K562 (cell line): ENCODE measurements around the gene PSPH. TPM values are rescaled to one million over a fixed set of nuclear protein-coding genes. Genes with fewer than 3 reads are reported as not detected.

Source experiments
- ATAC-seq: fragments of 200-7000 bp; cut with Tn5 transposase; 3 replicates; pipeline ENCODE4 v1.9.1; 2020; ENCODE audit warnings: moderate library complexity
- BruUV-seq: library from RNA; stranded (reverse); fragments of 400-500 nt; replicated peaks from 2 replicates; lab custom pipeline; 2021; lab: Mats Ljungman, UMichigan
- CTCF ChIA-PET: fragments of 300-600 bp; formaldehyde crosslinking; extraction: SDS; loops from one replicate; lab custom pipeline; 2021; ENCODE audit warnings: low intra/inter-chr PET ratio; lab: Yijun Ruan, JAX
- POLR2A ChIA-PET: fragments of 300-600, 350-650 bp; sonication (Branson Sonifier 250); formaldehyde crosslinking; extraction: SDS; loops from one replicate; lab custom pipeline; 2021; ENCODE audit warnings: antibody characterized with exemption, inconsistent platforms; lab: Yijun Ruan, JAX
- DNase-seq, 4 experiments: peaks; one replicate each; pipeline versions ENCODE4 v3.0.0 to v3.0.0-alpha.2; 2011 to 2018; ENCODE audit warnings: low spot score in 3 of 4, mixed read lengths in 3 of 4; ENCODE audit errors: extremely low read depth in 1 of 4
- FAIRE-seq: peaks from 2 replicates; lab custom pipeline; 2011; peaks lifted over from hg19 to GRCh38; lab: Jason Lieb, UNC
- H2AFZ ChIP-seq: 2 replicates; pipeline ENCODE4 v1.6.0; 2011; ENCODE audit warnings: low read depth, low read length, control low read depth, inconsistent platforms
- H3K27ac ChIP-seq: fragments of 200-600 bp; 3 replicates; pipeline ENCODE4 v1.8.0; 2011; ENCODE audit warnings: low read depth, mild to moderate bottlenecking, control low read depth, inconsistent platforms, low read length, moderate library complexity, mixed read lengths; ENCODE audit errors: extremely low read depth
- H3K27me3 ChIP-seq, 2 experiments: fragments of 300-600 bp in 1 of 2; 2 replicates in 1 of 2; 3 replicates in 1 of 2; pipeline versions ENCODE4 v1.6.0 to v1.8.0; 2011; ENCODE audit warnings: inconsistent platforms in 2 of 2, low read length in 2 of 2, mild to moderate bottlenecking in 1 of 2, mixed read lengths in 1 of 2, moderate library complexity in 1 of 2; ENCODE audit not compliant: control insufficient read depth in 2 of 2, insufficient read depth in 2 of 2
- H3K36me3 ChIP-seq: fragments of 300-600 bp; 3 replicates; pipeline ENCODE4 v1.8.0; 2011; ENCODE audit warnings: mild to moderate bottlenecking, low read length, inconsistent platforms; ENCODE audit not compliant: control insufficient read depth, insufficient read depth
- H3K4me1 ChIP-seq, 2 experiments: fragments of 200-600 bp in 1 of 2; replicated peaks in 1 of 2; 2 replicates in 1 of 2; 3 replicates in 1 of 2; pipeline versions ENCODE4 v1.5.1 to v1.8.0; 2011; ENCODE audit warnings: inconsistent platforms in 2 of 2, low read length in 2 of 2, mild to moderate bottlenecking in 1 of 2, mixed read lengths in 1 of 2, moderate library complexity in 1 of 2; ENCODE audit not compliant: control insufficient read depth in 2 of 2, insufficient read depth in 2 of 2
- H3K4me2 ChIP-seq: 2 replicates; pipeline ENCODE4 v1.6.1; 2011; ENCODE audit warnings: low read length, control low read depth, inconsistent platforms, mixed read lengths; ENCODE audit not compliant: insufficient read depth
- H3K4me3 ChIP-seq: fragments of 200-600 bp; sonication (generic), shearing (Covaris generic); 2 replicates; pipeline ENCODE4 v1.5.1; 2016; ENCODE audit warnings: control low read depth, inconsistent platforms
- H3K79me2 ChIP-seq: fragments of 200-600 bp; 3 replicates; pipeline ENCODE4 v1.8.0; 2011; ENCODE audit warnings: low read length, inconsistent platforms; ENCODE audit not compliant: control insufficient read depth, insufficient read depth
- H3K9ac ChIP-seq, 2 experiments: 2 replicates each; pipeline versions ENCODE4 v1.6.0 to v1.6.1; 2011; ENCODE audit warnings: low read depth in 2 of 2, low read length in 2 of 2, control low read depth in 1 of 2, inconsistent platforms in 1 of 2, mild to moderate bottlenecking in 1 of 2, mixed read lengths in 1 of 2; ENCODE audit not compliant: insufficient read depth in 1 of 2
- H3K9me1 ChIP-seq: one replicate; pipeline ENCODE4 v1.6.0; 2011; ENCODE audit warnings: inconsistent platforms, mild to moderate bottlenecking, low read length, moderate library complexity; ENCODE audit not compliant: control insufficient read depth, insufficient read depth
- H3K9me3 ChIP-seq: replicated peaks from 2 replicates; pipeline ENCODE4 v1.5.1; 2011; ENCODE audit warnings: low read depth, low read length, inconsistent platforms; ENCODE audit not compliant: control insufficient read depth, insufficient read depth
- H4K20me1 ChIP-seq: replicated peaks from 2 replicates; pipeline ENCODE4 v1.6.1; 2011; ENCODE audit warnings: low read length, inconsistent platforms, mixed read lengths; ENCODE audit not compliant: control insufficient read depth, insufficient read depth
- ARID1B ChIP-seq: fragments of 450-650 bp; IDR thresholded peaks from 2 replicates; pipeline ENCODE4 v1.6.1; 2016; ENCODE audit warnings: antibody characterized with exemption, mild to moderate bottlenecking, inconsistent platforms
- BCOR ChIP-seq: fragments of 450-650 bp; IDR thresholded peaks from 2 replicates; pipeline ENCODE4 v1.6.1; 2016
- CBFA2T2 ChIP-seq: fragments of 450-650 bp; conservative IDR thresholded peaks from 2 replicates; pipeline ENCODE4 v1.6.1; 2017; ENCODE audit warnings: mild to moderate bottlenecking
- CBFA2T3 ChIP-seq: fragments of 450-650 bp; IDR thresholded peaks from 2 replicates; pipeline ENCODE4 v1.6.1; 2017
- DPF2 ChIP-seq: fragments of 450-650 bp; IDR thresholded peaks from 2 replicates; pipeline ENCODE4 v1.6.1; 2016
- EGR1 ChIP-seq: fragments of 450-650 bp; conservative IDR thresholded peaks from 2 replicates; pipeline ENCODE4 v1.6.1; 2017; ENCODE audit warnings: mild to moderate bottlenecking
- FOSL1 ChIP-seq: fragments of 200-800 bp; sonication (Bioruptor generic); conservative IDR thresholded peaks from 2 replicates; pipeline ENCODE4 v1.6.1; 2016; ENCODE audit warnings: missing genetic modification characterization, missing compliant biosample characterization
- KDM1A ChIP-seq, 2 experiments: fragments of 450-650 bp; IDR thresholded peaks; 2 replicates each; pipeline ENCODE4 v1.6.1; 2016; ENCODE audit warnings: mild to moderate bottlenecking in 2 of 2
- KLF16 ChIP-seq: IDR thresholded peaks from 2 replicates; pipeline ENCODE4 v1.6.1; 2016; ENCODE audit warnings: antibody characterized with exemption
- MYNN ChIP-seq, 2 experiments: sonication (generic); formaldehyde crosslinking in 1 of 2; IDR thresholded peaks; 2 replicates each; pipeline versions ENCODE4 v1.5.0 to v1.6.1; 2016 to 2020; ENCODE audit warnings: antibody characterized with exemption in 1 of 2, missing genetic modification reagents in 1 of 2
- NCOR1 ChIP-seq: fragments of 450-650 bp; IDR thresholded peaks from 2 replicates; pipeline ENCODE4 v1.6.1; 2016; ENCODE audit warnings: mild to moderate bottlenecking, moderate library complexity
- NFIC ChIP-seq: fragments of 450-650 bp; IDR thresholded peaks from 2 replicates; pipeline ENCODE4 v1.6.1; 2017; ENCODE audit warnings: mild to moderate bottlenecking, inconsistent platforms
- POLR2A ChIP-seq: fragments of 450-650 bp; conservative IDR thresholded peaks from 2 replicates; pipeline ENCODE4 v1.6.1; 2016
- RBFOX2 ChIP-seq: fragments of 200-400 bp; formaldehyde crosslinking; IDR thresholded peaks from 2 replicates; pipeline ENCODE4 v1.6.1; 2017; ENCODE audit warnings: low read depth, mild to moderate bottlenecking, low read length, moderate library complexity
- SPI1 ChIP-seq: IDR thresholded peaks from 2 replicates; pipeline ENCODE4 v1.6.1; 2011; ENCODE audit warnings: low read depth, low read length, control low read depth, borderline replicate concordance
- TCF3 ChIP-seq: sonication (generic); formaldehyde crosslinking; IDR thresholded peaks from 2 replicates; pipeline ENCODE4 v1.4.0; 2020; ENCODE audit warnings: mild to moderate bottlenecking, missing genetic modification reagents
- UBTF ChIP-seq, 2 experiments: IDR thresholded peaks; 2 replicates each; pipeline ENCODE4 v1.6.1; 2012; ENCODE audit warnings: improper control_type of control experiment in 2 of 2, low read depth in 2 of 2, low read length in 2 of 2, borderline replicate concordance in 1 of 2
- ZNF511 ChIP-seq: sonication (generic); formaldehyde crosslinking; IDR thresholded peaks from 2 replicates; pipeline ENCODE4 v1.8.0; 2022; ENCODE audit warnings: mild to moderate bottlenecking, missing genetic modification reagents
- WGBS: fragments of 100-300 bp; shearing (Covaris generic); methylation state at CpG from one replicate; pipeline ENCODE4 v1.1.6; 2016; ENCODE audit warnings: low coverage, mixed read lengths; ENCODE audit not compliant: insufficient coverage; ENCODE audit errors: missing lambda C conversion rate; 5-methylcytosine and 5-hydroxymethylcytosine counted together
- in situ Hi-C: fragments of 300-500 bp; cut with MboI; formaldehyde crosslinking; loops from 4 replicates; pipeline ENCODE4 v1.15.0; 2018; ENCODE audit warnings: inconsistent platforms, mixed read lengths
- intact Hi-C: fragments of 100-400 bp; cut with micrococcal nuclease; formaldehyde crosslinking; loops from 2 replicates; pipeline ENCODE4 v1.14.2; 2022
- polyA plus RNA-seq, 8 experiments: library from polyadenylated mRNA; depleted of rRNA in 4 of 8; stranded (reverse) in 5 of 8; unstranded in 3 of 8; fragments of >200 nt; fragmentation: Nextera tagmentation in 2 of 8; fragmentation: Illumina TruSeq in 1 of 8; extraction: Ambion mirVana in 2 of 8; extraction: Trizol in 1 of 8; gene quantifications; 2 replicates each; pipeline versions ENCODE4 v1.2.1 to v1.2.3, GENCODE V29; 2011 to 2014; ENCODE audit warnings: inconsistent platforms in 1 of 8, missing spikeins in 1 of 8
- total RNA-seq, 7 experiments: library from RNA; depleted of rRNA in 6 of 7; stranded (reverse); fragments of >200 nt in 6 of 7; fragmentation: Illumina TruSeq in 2 of 7; extraction: Trizol in 2 of 7; gene quantifications; 2 replicates each; pipeline versions ENCODE4 v1.2.1 to v1.2.3, GENCODE V29; 2011 to 2021; ENCODE audit warnings: low replicate concordance in 1 of 7
- TF ChIP-seq, protein P1 (sequence below), 2 experiments: fragments of 450-650 bp in 1 of 2; sonication (generic) in 1 of 2; formaldehyde crosslinking in 1 of 2; IDR thresholded peaks in 1 of 2; conservative IDR thresholded peaks in 1 of 2; 2 replicates each; pipeline versions ENCODE4 v1.6.1 to v1.8.1; 2016 to 2023; ENCODE audit warnings: mild to moderate bottlenecking in 2 of 2, moderate library complexity in 2 of 2, inconsistent platforms in 1 of 2, missing genetic modification reagents in 1 of 2
- TF ChIP-seq, protein P2 (sequence below): sonication (generic); formaldehyde crosslinking; IDR thresholded peaks from 2 replicates; pipeline ENCODE4 v1.8.0; 2022; ENCODE audit warnings: missing genetic modification reagents, mild to moderate bottlenecking, moderate library complexity, borderline replicate concordance

The PSPH gene
- total and polyA plus RNA-seq, 9 of the 15 experiments (the other 6 are each of a cell fraction or from before 2014, with no cell fraction given): 6.3 to 46.8 (median 20.2) TPM

GRCh38 chr7:56097700-56098099 lies 46.5 kb upstream of the PSPH start:
- ChIA-PET POLR2A (interaction anchor here (0.8 to 3.7 kb wide), 2 partner anchors 9 to 46 kb away, joined by 3 to 12 read pairs; partner anchors contain the start of gene CHCHD2), CTCF (no interaction called here)
- 0 out of 2 replicates have a peak, but pooled peaks have one; percentile 47 for TF ChIP-seq KLF16
- no peak for TF ChIP-seq BCOR
- peak; percentile 61; the same call in 1 of the 2 replicates for TF ChIP-seq MYNN (IDR thresholded peaks at IDR 0.05)
- TF ChIP-seq MYNN (CRISPR knock-in tag; IDR thresholded peaks at IDR 0.05): no peak
- peak; percentile 38; the same call in 1 of the 2 replicates for TF ChIP-seq NCOR1
- TF ChIP-seq TCF3: peak; percentile 45; the same call in 1 of the 2 replicates
- TF ChIP-seq, protein P1, sequence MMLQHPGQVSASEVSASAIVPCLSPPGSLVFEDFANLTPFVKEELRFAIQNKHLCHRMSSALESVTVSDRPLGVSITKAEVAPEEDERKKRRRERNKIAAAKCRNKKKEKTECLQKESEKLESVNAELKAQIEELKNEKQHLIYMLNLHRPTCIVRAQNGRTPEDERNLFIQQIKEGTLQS (IDR thresholded peaks at IDR 0.05): peak; percentile 50
- TF ChIP-seq, protein P1 (CRISPR knock-in tag; conservative IDR thresholded peaks at IDR 0.05): no peak
- TF ChIP-seq RBFOX2: peak; percentile 26
- TF ChIP-seq ZNF511 (CRISPR knock-in tag): no peak
- peak; percentile 74 for TF ChIP-seq CBFA2T2
- TF ChIP-seq, protein P2, sequence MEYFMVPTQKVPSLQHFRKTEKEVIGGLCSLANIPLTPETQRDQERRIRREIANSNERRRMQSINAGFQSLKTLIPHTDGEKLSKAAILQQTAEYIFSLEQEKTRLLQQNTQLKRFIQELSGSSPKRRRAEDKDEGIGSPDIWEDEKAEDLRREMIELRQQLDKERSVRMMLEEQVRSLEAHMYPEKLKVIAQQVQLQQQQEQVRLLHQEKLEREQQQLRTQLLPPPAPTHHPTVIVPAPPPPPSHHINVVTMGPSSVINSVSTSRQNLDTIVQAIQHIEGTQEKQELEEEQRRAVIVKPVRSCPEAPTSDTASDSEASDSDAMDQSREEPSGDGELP (CRISPR knock-in tag): peak; percentile 54; the same call in 1 of the 2 replicates
- TF ChIP-seq UBTF (IDR thresholded peaks at IDR 0.05; ENCODE audit: borderline replicate concordance in 1 of 2, low read depth in 2 of 2, low read length in 2 of 2): no peak
- peak; percentile 85 for TF ChIP-seq CBFA2T3
- peak; percentile 49 for TF ChIP-seq FOSL1
- peak; percentile 65 for TF ChIP-seq NFIC
- peak; percentile 72 for TF ChIP-seq EGR1
- TF ChIP-seq POLR2A: peak; percentile 17; the same call in 1 of the 2 replicates
- TF ChIP-seq ARID1B: peak; percentile 52; the same call in 1 of the 2 replicates
- TF ChIP-seq SPI1: peak; percentile 57
- TF ChIP-seq KDM1A (IDR thresholded peaks at IDR 0.05): peak in 1 of 2 experiments; percentile 16; a peak in 1 of 4 replicates
- TF ChIP-seq DPF2: no peak

More at GRCh38 chr7:56097700-56098099, 46.5 kb upstream of the PSPH start:
- H3K36me3 ChIP-seq: peaks cover 36% of the 10 kb centered on the region
- DNase-seq (peak in 3 of 4 experiments; percentile 39 to 52 (median 43)), ATAC-seq (peak; percentile 13), FAIRE-seq (no peak)
- no peak overlapping the region for H3K4me3 ChIP-seq
- H3K4me1 ChIP-seq: no peaks in the 10 kb centered on the region; a peak in 1 of 5 replicates
- BruUV-seq: no TSS peak
- peaks cover 3% of the 10 kb centered on the region; the same call in 1 of the 3 replicates for H3K79me2 ChIP-seq
- H3K4me2 ChIP-seq: no peak overlapping the region
- WGBS: 35% methylated on average over 5 of the region's 5 CpGs
- intact Hi-C loops (no loop called here), in situ Hi-C loops (no loop called here)
- H3K9me3 ChIP-seq: no peaks in the 10 kb centered on the region
- no peaks in the 10 kb centered on the region for H3K9me1 ChIP-seq
- no peak overlapping the region for H2AFZ ChIP-seq
- H3K27me3 ChIP-seq: no peaks in the 10 kb centered on the region
- H4K20me1 ChIP-seq: no peaks in the 10 kb centered on the region
- no peak overlapping the region; a peak in 1 of 4 replicates for H3K9ac ChIP-seq
- H3K27ac ChIP-seq: no peak overlapping the region; the same call in 2 of the 3 replicates
